ENCODE measurements around the gene SDCCAG8.

DNA sequence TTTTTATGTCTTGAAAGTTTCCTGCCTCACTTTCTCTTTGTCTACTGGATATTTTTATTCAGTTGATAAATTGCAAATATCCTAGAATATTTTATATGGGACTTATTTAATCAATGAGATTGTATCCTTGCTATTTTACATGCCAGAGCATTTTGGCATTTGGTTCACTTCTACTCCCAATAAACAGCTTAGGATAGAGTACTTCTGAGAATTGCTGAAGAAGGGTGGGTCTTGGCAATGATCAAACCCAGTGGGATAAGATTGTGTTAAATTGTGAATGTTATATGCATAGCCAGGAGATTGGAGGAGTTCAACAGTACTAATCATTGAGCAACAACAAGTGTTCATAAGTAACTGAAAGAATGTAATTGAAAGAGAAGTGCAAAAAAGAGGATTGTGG lies 60.1 kb downstream of the SDCCAG8 start:
- TF ChIP-seq, protein P1, sequence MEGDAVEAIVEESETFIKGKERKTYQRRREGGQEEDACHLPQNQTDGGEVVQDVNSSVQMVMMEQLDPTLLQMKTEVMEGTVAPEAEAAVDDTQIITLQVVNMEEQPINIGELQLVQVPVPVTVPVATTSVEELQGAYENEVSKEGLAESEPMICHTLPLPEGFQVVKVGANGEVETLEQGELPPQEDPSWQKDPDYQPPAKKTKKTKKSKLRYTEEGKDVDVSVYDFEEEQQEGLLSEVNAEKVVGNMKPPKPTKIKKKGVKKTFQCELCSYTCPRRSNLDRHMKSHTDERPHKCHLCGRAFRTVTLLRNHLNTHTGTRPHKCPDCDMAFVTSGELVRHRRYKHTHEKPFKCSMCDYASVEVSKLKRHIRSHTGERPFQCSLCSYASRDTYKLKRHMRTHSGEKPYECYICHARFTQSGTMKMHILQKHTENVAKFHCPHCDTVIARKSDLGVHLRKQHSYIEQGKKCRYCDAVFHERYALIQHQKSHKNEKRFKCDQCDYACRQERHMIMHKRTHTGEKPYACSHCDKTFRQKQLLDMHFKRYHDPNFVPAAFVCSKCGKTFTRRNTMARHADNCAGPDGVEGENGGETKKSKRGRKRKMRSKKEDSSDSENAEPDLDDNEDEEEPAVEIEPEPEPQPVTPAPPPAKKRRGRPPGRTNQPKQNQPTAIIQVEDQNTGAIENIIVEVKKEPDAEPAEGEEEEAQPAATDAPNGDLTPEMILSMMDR (conservative IDR thresholded peaks at IDR 0.05) = no peak
- no peak for TF ChIP-seq ZFX (IDR thresholded peaks at IDR 0.05)

All from C4-2B (cell line).